HepG2 (cell line): ENCODE measurements around the gene ZBTB2. TPM values are rescaled to one million over a fixed set of nuclear protein-coding genes. Genes with fewer than 3 reads are reported as not detected.

Experiments used
- AKAP8 ChIP-seq: sonication (generic); formaldehyde crosslinking; IDR thresholded peaks from 2 replicates; pipeline ENCODE4 v1.5.1; 2020; ENCODE audit warnings: mild to moderate bottlenecking, missing genetic modification reagents
- ELF4 ChIP-seq: sonication (generic); formaldehyde crosslinking; IDR thresholded peaks from 2 replicates; pipeline ENCODE4 v1.5.0; 2020; ENCODE audit warnings: missing genetic modification reagents, mild to moderate bottlenecking, moderate library complexity, borderline replicate concordance
- FOXA3 ChIP-seq: IDR thresholded peaks from 2 replicates; pipeline ENCODE4 v1.6.1; 2016; ENCODE audit warnings: missing genetic modification reagents, missing compliant biosample characterization
- FOXK1 ChIP-seq: sonication (generic); formaldehyde crosslinking; IDR thresholded peaks from 2 replicates; pipeline ENCODE4 v1.4.0; 2020; ENCODE audit warnings: low read depth, missing genetic modification reagents, borderline replicate concordance
- HOXA7 ChIP-seq: sonication (generic); formaldehyde crosslinking; IDR thresholded peaks from 2 replicates; pipeline ENCODE4 v1.8.1; 2022; ENCODE audit warnings: mild to moderate bottlenecking, missing genetic modification reagents, moderate library complexity
- POLR2AphosphoS2 ChIP-seq: IDR thresholded peaks from 2 replicates; pipeline ENCODE4 v1.6.1; 2011; ENCODE audit warnings: low read depth, low read length, improper control_type of control experiment
- SMARCC2 ChIP-seq: fragments of 450-650 bp; IDR thresholded peaks from 2 replicates; pipeline ENCODE4 v1.6.1; 2017; ENCODE audit warnings: antibody characterized with exemption, mild to moderate bottlenecking
- ZFP41 ChIP-seq: sonication (generic); formaldehyde crosslinking; IDR thresholded peaks from 2 replicates; pipeline ENCODE4 v1.4.0; 2020; ENCODE audit warnings: mild to moderate bottlenecking, missing genetic modification reagents, borderline replicate concordance
- ZNF33B ChIP-seq: sonication (generic); formaldehyde crosslinking; IDR thresholded peaks from 2 replicates; pipeline ENCODE4 v1.5.1; 2020; ENCODE audit warnings: mild to moderate bottlenecking, missing genetic modification reagents
- ZNF570 ChIP-seq: sonication (generic); formaldehyde crosslinking; IDR thresholded peaks from 2 replicates; pipeline ENCODE4 v1.4.0; 2020; ENCODE audit warnings: mild to moderate bottlenecking, missing genetic modification reagents, borderline replicate concordance
- polyA plus RNA-seq, 8 experiments: library from polyadenylated mRNA; depleted of rRNA in 3 of 8; stranded (reverse) in 7 of 8; unstranded in 1 of 8; fragments of >200 nt; fragmentation: Illumina TruSeq in 4 of 8; extraction: Trizol in 4 of 8; gene quantifications; 2 replicates each; pipeline versions ENCODE4 v1.2.1 to v1.2.3, GENCODE V29; 2011 to 2016; ENCODE audit warnings: low read depth in 4 of 8, missing spikeins in 1 of 8, mixed read lengths in 1 of 8; ENCODE audit not compliant: insufficient read depth in 1 of 8
- total RNA-seq, 5 experiments: library from RNA; depleted of rRNA; stranded (reverse); fragments of >200 nt; fragmentation: Illumina TruSeq; extraction: Trizol; gene quantifications; 2 replicates each; pipeline ENCODE4 v1.2.3, GENCODE V29; 2016; ENCODE audit warnings: low read depth in 1 of 5
- TF ChIP-seq, protein P1 (sequence below): IDR thresholded peaks from 2 replicates; pipeline ENCODE4 v1.6.1; 2016; ENCODE audit warnings: low read depth
- TF ChIP-seq, protein P2 (sequence below): sonication (generic); formaldehyde crosslinking; IDR thresholded peaks from 2 replicates; pipeline ENCODE4 v1.4.0; 2020; ENCODE audit warnings: missing genetic modification reagents
- TF ChIP-seq, protein P3 (sequence below): sonication (generic); formaldehyde crosslinking; IDR thresholded peaks from 2 replicates; pipeline ENCODE4 v1.5.0; 2020; ENCODE audit warnings: missing genetic modification reagents, mild to moderate bottlenecking, borderline replicate concordance
- TF ChIP-seq, protein P4 (sequence below): IDR thresholded peaks from 2 replicates; pipeline ENCODE4 v1.6.1; 2016; ENCODE audit warnings: low read depth, control low read depth
- TF ChIP-seq, protein P5 (sequence below): sonication (generic); formaldehyde crosslinking; IDR thresholded peaks from 2 replicates; pipeline ENCODE4 v1.8.0; 2022; ENCODE audit warnings: mild to moderate bottlenecking, missing genetic modification reagents, moderate library complexity
- TF ChIP-seq, protein P6 (sequence below): IDR thresholded peaks from 2 replicates; pipeline ENCODE4 v1.6.1; 2012; ENCODE audit warnings: inconsistent platforms

The ZBTB2 gene
- total and polyA plus RNA-seq, 2 of the 13 experiments (the other 11 are each of a cell fraction or from before 2014, with no cell fraction given) = 15.4 to 22.8 TPM

DNA sequence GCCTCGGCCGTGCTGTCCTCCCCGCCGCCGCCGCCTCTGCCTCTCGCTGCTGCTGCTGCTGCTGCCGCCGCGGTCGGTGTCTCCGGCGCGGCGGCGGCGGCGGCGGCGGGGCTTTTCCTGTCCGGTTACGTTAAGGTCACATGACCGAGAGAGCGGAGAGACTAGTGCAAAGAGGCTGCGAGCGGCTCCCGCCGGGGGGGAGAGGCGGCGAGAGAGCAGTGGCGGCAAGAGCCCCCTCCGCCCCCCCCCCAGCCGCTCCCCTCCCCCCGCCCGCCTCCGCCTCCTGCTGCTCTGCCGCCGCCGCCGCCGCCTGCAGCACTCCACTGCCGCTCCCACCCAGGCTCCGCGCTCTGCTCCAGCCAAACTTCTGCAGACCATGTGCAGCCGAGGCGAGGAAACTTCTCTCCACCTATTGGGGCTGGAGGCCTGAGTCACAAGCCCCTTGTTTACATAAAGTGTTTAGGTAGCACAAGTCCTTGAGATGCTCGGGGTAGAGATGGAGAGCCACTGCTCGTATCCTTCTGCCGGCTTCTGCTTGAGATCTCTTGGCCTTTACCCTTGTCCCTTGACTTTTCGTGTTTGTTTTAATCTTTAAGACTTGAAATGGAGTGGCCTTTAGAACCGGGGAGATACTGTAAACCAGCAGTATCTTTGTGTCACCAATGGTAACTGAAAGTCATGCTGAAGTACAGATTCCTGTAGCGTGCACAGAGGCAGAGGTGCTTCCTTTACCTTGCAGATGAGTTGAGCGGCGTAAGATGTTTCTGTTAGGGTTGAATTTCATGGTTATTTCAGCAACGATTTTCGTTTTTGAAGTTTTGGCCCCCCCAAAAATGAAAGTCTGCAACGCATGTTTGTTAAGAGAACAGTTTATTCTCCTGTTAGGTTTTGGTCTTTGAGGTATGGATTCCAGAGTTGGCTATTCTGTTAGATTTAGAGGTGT is at the start of gene ZBTB2 (continued):
- TF ChIP-seq, protein P1, sequence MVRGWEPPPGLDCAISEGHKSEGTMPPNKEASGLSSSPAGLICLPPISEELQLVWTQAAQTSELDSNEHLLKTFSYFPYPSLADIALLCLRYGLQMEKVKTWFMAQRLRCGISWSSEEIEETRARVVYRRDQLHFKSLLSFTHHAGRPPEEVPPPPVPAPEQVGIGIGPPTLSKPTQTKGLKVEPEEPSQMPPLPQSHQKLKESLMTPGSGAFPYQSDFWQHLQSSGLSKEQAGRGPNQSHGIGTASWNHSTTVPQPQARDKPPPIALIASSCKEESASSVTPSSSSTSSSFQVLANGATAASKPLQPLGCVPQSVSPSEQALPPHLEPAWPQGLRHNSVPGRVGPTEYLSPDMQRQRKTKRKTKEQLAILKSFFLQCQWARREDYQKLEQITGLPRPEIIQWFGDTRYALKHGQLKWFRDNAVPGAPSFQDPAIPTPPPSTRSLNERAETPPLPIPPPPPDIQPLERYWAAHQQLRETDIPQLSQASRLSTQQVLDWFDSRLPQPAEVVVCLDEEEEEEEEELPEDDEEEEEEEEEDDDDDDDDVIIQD (CRISPR knock-in tag) = no peak
- TF ChIP-seq, protein P2, sequence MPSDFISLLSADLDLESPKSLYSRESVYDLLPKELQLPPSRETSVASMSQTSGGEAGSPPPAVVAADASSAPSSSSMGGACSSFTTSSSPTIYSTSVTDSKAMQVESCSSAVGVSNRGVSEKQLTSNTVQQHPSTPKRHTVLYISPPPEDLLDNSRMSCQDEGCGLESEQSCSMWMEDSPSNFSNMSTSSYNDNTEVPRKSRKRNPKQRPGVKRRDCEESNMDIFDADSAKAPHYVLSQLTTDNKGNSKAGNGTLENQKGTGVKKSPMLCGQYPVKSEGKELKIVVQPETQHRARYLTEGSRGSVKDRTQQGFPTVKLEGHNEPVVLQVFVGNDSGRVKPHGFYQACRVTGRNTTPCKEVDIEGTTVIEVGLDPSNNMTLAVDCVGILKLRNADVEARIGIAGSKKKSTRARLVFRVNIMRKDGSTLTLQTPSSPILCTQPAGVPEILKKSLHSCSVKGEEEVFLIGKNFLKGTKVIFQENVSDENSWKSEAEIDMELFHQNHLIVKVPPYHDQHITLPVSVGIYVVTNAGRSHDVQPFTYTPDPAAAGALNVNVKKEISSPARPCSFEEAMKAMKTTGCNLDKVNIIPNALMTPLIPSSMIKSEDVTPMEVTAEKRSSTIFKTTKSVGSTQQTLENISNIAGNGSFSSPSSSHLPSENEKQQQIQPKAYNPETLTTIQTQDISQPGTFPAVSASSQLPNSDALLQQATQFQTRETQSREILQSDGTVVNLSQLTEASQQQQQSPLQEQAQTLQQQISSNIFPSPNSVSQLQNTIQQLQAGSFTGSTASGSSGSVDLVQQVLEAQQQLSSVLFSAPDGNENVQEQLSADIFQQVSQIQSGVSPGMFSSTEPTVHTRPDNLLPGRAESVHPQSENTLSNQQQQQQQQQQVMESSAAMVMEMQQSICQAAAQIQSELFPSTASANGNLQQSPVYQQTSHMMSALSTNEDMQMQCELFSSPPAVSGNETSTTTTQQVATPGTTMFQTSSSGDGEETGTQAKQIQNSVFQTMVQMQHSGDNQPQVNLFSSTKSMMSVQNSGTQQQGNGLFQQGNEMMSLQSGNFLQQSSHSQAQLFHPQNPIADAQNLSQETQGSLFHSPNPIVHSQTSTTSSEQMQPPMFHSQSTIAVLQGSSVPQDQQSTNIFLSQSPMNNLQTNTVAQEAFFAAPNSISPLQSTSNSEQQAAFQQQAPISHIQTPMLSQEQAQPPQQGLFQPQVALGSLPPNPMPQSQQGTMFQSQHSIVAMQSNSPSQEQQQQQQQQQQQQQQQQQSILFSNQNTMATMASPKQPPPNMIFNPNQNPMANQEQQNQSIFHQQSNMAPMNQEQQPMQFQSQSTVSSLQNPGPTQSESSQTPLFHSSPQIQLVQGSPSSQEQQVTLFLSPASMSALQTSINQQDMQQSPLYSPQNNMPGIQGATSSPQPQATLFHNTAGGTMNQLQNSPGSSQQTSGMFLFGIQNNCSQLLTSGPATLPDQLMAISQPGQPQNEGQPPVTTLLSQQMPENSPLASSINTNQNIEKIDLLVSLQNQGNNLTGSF (CRISPR knock-in tag) = no peak
- TF ChIP-seq HOXA7 (CRISPR knock-in tag) (peak; percentile 60; the same call in 1 of the 2 replicates), ELF4 (CRISPR knock-in tag) (no peak), SMARCC2 (no peak), FOXA3 (CRISPR knock-in tag) (peak; percentile 95), ZNF33B (CRISPR knock-in tag) (0 out of 2 replicates have a peak, but pooled peaks have one; percentile 59), ZNF570 (0 out of 2 replicates have a peak, but pooled peaks have one; percentile 65), FOXK1 (CRISPR knock-in tag) (peak; percentile 65; the same call in 1 of the 2 replicates), ZFP41 (CRISPR knock-in tag) (no peak), AKAP8 (CRISPR knock-in tag) (no peak), POLR2AphosphoS2 (peak; percentile 69; the same call in 1 of the 2 replicates)
- TF ChIP-seq, protein P3, sequence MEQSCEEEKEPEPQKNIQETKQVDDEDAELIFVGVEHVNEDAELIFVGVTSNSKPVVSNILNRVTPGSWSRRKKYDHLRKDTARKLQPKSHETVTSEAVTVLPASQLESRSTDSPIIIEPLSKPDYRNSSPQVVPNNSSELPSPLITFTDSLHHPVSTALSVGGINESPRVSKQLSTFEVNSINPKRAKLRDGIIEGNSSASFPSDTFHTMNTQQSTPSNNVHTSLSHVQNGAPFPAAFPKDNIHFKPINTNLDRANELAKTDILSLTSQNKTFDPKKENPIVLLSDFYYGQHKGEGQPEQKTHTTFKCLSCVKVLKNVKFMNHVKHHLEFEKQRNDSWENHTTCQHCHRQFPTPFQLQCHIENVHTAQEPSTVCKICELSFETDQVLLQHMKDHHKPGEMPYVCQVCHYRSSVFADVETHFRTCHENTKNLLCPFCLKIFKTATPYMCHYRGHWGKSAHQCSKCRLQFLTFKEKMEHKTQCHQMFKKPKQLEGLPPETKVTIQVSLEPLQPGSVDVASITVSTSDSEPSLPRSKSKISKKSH (CRISPR knock-in tag) = no peak
- TF ChIP-seq, protein P4, sequence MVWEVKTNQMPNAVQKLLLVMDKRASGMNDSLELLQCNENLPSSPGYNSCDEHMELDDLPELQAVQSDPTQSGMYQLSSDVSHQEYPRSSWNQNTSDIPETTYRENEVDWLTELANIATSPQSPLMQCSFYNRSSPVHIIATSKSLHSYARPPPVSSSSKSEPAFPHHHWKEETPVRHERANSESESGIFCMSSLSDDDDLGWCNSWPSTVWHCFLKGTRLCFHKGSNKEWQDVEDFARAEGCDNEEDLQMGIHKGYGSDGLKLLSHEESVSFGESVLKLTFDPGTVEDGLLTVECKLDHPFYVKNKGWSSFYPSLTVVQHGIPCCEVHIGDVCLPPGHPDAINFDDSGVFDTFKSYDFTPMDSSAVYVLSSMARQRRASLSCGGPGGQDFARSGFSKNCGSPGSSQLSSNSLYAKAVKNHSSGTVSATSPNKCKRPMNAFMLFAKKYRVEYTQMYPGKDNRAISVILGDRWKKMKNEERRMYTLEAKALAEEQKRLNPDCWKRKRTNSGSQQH (CRISPR knock-in tag) = 0 out of 2 replicates have a peak, but pooled peaks have one; percentile 67
- TF ChIP-seq, protein P5, sequence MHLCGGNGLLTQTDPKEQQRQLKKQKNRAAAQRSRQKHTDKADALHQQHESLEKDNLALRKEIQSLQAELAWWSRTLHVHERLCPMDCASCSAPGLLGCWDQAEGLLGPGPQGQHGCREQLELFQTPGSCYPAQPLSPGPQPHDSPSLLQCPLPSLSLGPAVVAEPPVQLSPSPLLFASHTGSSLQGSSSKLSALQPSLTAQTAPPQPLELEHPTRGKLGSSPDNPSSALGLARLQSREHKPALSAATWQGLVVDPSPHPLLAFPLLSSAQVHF (CRISPR knock-in tag) = 0 out of 2 replicates have a peak, but pooled peaks have one; percentile 53
- TF ChIP-seq, protein P6, sequence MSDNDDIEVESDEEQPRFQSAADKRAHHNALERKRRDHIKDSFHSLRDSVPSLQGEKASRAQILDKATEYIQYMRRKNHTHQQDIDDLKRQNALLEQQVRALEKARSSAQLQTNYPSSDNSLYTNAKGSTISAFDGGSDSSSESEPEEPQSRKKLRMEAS = peak; percentile 93
